Measurements from ENCODE around the gene LASP1.
A peak's percentile ranks its signal among the peaks of the same experiment; 100 is the strongest.
"Not testable (repeated sequence)": the region's sequence is repeated elsewhere in the genome, so short reads cannot be mapped to it uniquely, and the experiment has no call there.

The LASP1 gene

DNA sequence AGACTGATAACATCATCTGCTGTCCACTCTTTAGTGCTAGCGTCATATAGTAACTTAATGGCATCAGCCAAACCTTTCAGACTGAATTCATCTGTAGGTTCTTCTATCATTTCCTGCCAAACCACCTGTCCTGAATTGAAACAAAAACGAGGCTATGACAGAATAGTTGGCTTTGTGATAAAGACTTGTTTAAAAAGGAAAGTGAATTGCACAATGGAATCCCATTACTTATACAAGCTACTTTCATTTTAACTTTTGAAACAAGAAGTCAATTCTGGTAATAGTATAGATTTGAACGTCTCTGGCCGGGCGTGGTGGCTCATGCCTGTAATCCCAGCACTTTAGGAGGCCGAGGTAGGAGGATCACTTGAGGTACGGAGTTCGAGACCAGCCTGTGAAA is 73.7 kb downstream of the LASP1 start:
- Mint-ChIP-seq H3K27me3 (no peaks in the 10 kb centered on the region), H3K4me1 (no peaks in the 10 kb centered on the region), H3K27ac (no peak overlapping the region), H3K9me3 (no peaks in the 10 kb centered on the region), H3K4me3 (no peak overlapping the region), H3K36me3 (ENCODE audit: low read depth) (no peaks in the 10 kb centered on the region)
- ATAC-seq: no peak
- DNase-seq: no peak

GRCh38 chr17:38947189-38947588 is 77.3 kb downstream of the LASP1 start:
- Mint-ChIP-seq H3K36me3 (ENCODE audit: low read depth) (no peaks in the 10 kb centered on the region), H3K9me3 (no peaks in the 10 kb centered on the region), H3K27ac (no peak overlapping the region), H3K27me3 (no peaks in the 10 kb centered on the region), H3K4me1 (no peaks in the 10 kb centered on the region), H3K4me3 (no peak overlapping the region)
- DNase-seq (no peak), ATAC-seq (no peak)

- not testable (repeated sequence) for H3K4me1 Mint-ChIP-seq; DNase-seq; ATAC-seq; H3K9me3 Mint-ChIP-seq; H3K27ac Mint-ChIP-seq; H3K4me3 Mint-ChIP-seq; H3K27me3 Mint-ChIP-seq; H3K36me3 Mint-ChIP-seq (ENCODE audit: low read depth)
Measured at GRCh38 chr17:38953800-38954199, 83.9 kb downstream of the LASP1 start.

DNA sequence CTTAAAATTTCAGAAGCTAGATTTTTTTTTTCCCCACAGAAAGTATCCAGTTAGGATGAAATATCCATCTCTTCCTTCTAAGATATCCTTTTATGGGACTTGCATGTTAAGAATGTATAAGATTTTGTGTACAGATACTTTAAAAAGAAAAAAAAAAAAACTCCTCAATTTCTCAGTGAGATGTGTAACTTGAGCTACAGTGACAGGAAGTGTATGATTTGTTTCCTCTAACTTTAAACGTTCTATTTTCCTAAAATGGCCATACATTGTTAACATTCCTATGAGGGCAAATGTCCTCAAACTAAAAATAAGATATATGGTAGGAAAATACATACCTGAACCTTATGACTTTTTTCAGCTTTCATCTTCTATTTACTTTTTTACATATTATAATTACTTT is 88.5 kb downstream of the LASP1 start:
- Mint-ChIP-seq H3K4me1 (peaks cover 38% of the 10 kb centered on the region), H3K9me3 (no peaks in the 10 kb centered on the region), H3K27ac (no peak overlapping the region), H3K27me3 (no peaks in the 10 kb centered on the region), H3K36me3 (ENCODE audit: low read depth) (no peaks in the 10 kb centered on the region), H3K4me3 (no peak overlapping the region)
- DNase-seq (no peak), ATAC-seq (no peak)

DNA sequence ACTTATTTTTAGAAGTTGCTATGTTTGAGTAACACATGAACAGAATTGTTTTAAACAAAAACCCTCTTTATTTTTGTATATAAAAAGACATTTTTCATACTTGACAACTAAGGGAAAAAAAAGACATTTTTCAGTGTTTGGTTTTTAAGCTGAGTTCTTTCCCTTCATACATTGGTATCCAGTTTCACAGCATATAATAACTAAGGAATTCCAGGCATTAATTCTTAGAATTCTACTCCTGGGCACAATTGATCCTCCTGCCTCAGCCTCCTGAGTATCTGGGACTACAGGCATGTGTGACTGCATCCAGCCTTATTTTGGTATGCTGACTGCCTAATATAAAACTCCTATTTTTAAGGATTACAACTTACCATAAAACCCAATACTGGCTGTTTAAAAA is 88.9 kb downstream of the LASP1 start:
- H3K27me3 Mint-ChIP-seq: no peaks in the 10 kb centered on the region
- DNase-seq: no peak
- H3K36me3 Mint-ChIP-seq (ENCODE audit: low read depth): no peaks in the 10 kb centered on the region

DNA sequence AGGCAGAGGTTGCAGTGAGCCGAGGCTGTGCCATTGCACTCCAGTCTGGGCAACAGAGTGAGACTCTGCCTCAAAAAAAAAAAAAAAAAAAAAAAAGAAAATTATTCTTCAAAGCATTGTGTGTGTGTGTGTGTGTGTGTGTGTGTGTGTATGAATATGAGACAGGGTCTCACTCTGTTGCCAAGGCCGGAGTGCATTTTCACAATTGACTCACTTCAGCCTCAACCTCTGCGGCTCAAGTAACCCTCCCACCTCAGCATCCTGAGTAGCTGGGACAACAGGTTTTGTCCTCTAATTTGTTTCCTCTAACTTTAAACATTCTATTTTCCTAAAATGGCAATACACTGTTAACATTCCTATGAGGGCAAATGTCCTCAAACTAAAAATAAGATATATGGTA is 89.7 kb downstream of the LASP1 start:
- Mint-ChIP-seq H3K4me1 (peaks cover 38% of the 10 kb centered on the region), H3K36me3 (ENCODE audit: low read depth) (no peaks in the 10 kb centered on the region), H3K27ac (no peak overlapping the region), H3K9me3 (no peaks in the 10 kb centered on the region), H3K4me3 (no peak overlapping the region), H3K27me3 (no peaks in the 10 kb centered on the region)
- no peak for ATAC-seq
- DNase-seq: no peak

More for the DNA sequence above, 88.9 kb downstream of the LASP1 start:
- ATAC-seq: no peak
- no peaks in the 10 kb centered on the region for H3K9me3 Mint-ChIP-seq
- H3K4me1 Mint-ChIP-seq: peaks cover 38% of the 10 kb centered on the region
- no peak overlapping the region for H3K27ac Mint-ChIP-seq
- no peak overlapping the region for H3K4me3 Mint-ChIP-seq

- Mint-ChIP-seq H3K27ac (no peak overlapping the region), H3K4me3 (no peak overlapping the region), H3K4me1 (peaks cover 38% of the 10 kb centered on the region), H3K36me3 (ENCODE audit: low read depth) (no peaks in the 10 kb centered on the region), H3K27me3 (no peaks in the 10 kb centered on the region), H3K9me3 (no peaks in the 10 kb centered on the region)
- no peak for ATAC-seq
- no peak for DNase-seq
Measured at GRCh38 chr17:38960402-38960801, 90.5 kb downstream of the LASP1 start.

- Mint-ChIP-seq H3K4me3 (no peak overlapping the region), H3K36me3 (ENCODE audit: low read depth) (no peaks in the 10 kb centered on the region), H3K27me3 (no peaks in the 10 kb centered on the region), H3K9me3 (no peaks in the 10 kb centered on the region), H3K4me1 (peaks cover 38% of the 10 kb centered on the region), H3K27ac (peak overlapping the region; percentile 23)
- ATAC-seq (no peak), DNase-seq (no peak)
Measured at GRCh38 chr17:38961413-38961812, 91.6 kb downstream of the LASP1 start.

- Mint-ChIP-seq H3K9me3 (no peaks in the 10 kb centered on the region), H3K4me1 (peaks cover 9% of the 10 kb centered on the region), H3K27me3 (no peaks in the 10 kb centered on the region), H3K27ac (peak within 1 kb of the TSS; percentile 79), H3K4me3 (peak within 1 kb of the TSS; percentile 70), H3K36me3 (ENCODE audit: low read depth) (no peaks in the 10 kb centered on the region)
- ATAC-seq (peak; percentile 94), DNase-seq (peak; percentile 78)
Measured at GRCh38 chr17:38967290-38967738, 97.5 kb downstream of the LASP1 start, which contains the start of gene FBXO47. FBXO47 (minus strand) TSS chr17:38967403; CDS start chr17:38963025, 4,378 bp downstream.

DNA sequence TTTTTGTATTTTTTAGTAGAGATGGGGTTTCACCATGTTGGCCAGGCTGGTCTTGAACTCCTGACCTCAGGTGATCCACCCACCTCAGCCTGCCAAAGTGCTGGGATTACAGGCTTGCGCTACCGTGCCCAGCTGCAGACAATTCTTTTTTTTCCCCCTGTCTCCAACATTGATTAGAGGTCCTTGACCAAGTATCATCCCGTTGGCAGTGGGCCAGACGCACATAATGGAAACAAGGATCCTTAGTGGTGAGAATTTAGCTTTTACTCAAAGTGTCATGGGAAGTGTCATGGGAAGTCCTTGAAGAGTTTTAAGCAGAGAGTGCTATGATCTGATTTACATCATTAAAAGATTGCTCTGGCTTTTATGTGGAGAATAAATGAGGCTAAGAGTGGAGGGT is 99.4 kb downstream of the LASP1 start:
- H3K9me3 Mint-ChIP-seq: no peaks in the 10 kb centered on the region
- no peak for ATAC-seq
- H3K4me1 Mint-ChIP-seq: peaks cover 9% of the 10 kb centered on the region
- no peak overlapping the region for H3K27ac Mint-ChIP-seq
- no peaks in the 10 kb centered on the region for H3K27me3 Mint-ChIP-seq
- DNase-seq: no peak
- H3K4me3 Mint-ChIP-seq: no peak overlapping the region
- no peaks in the 10 kb centered on the region for H3K36me3 Mint-ChIP-seq (ENCODE audit: low read depth)

GRCh38 chr17:38970128-38970527 is 100.3 kb downstream of the LASP1 start:
- Mint-ChIP-seq H3K27me3 (no peaks in the 10 kb centered on the region), H3K9me3 (no peaks in the 10 kb centered on the region), H3K27ac (no peak overlapping the region), H3K4me1 (peaks cover 9% of the 10 kb centered on the region), H3K36me3 (ENCODE audit: low read depth) (no peaks in the 10 kb centered on the region), H3K4me3 (no peak overlapping the region)
- DNase-seq (no peak), ATAC-seq (no peak)

DNA sequence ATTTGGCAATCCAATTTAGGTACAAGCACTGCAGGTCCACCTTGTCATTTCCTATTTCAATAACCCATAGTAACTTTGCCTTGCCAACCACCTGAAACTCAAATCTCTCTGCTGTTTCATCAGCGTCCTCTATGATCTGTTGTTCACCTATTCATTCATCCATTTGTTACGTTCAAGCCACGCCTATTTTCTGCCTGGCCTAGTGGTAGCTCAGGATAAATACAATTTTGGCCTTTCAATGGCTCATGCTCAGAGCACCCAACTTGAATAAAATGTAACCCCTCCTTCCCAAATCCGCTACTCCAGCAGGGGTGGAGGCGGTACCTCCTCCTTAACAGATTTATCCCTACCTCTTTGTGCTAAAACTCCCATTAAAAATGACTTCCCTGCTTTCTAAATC is 100.9 kb downstream of the LASP1 start:
- Mint-ChIP-seq H3K4me1 (peaks cover 9% of the 10 kb centered on the region), H3K9me3 (no peaks in the 10 kb centered on the region), H3K27ac (no peak overlapping the region), H3K27me3 (no peaks in the 10 kb centered on the region), H3K36me3 (ENCODE audit: low read depth) (no peaks in the 10 kb centered on the region), H3K4me3 (no peak overlapping the region)
- DNase-seq: no peak
- ATAC-seq: no peak
